GM21526 (cell line): ENCODE measurements around the gene PPP1R9B.

Experiments
- ATAC-seq: cut with Tn5 transposase; IDR thresholded peaks from one replicate; pipeline ENCODE4 v1.9.1; 2021; ENCODE audit warnings: moderate library complexity; ENCODE audit not compliant: unreplicated experiment, low FRiP score

The PPP1R9B gene

DNA sequence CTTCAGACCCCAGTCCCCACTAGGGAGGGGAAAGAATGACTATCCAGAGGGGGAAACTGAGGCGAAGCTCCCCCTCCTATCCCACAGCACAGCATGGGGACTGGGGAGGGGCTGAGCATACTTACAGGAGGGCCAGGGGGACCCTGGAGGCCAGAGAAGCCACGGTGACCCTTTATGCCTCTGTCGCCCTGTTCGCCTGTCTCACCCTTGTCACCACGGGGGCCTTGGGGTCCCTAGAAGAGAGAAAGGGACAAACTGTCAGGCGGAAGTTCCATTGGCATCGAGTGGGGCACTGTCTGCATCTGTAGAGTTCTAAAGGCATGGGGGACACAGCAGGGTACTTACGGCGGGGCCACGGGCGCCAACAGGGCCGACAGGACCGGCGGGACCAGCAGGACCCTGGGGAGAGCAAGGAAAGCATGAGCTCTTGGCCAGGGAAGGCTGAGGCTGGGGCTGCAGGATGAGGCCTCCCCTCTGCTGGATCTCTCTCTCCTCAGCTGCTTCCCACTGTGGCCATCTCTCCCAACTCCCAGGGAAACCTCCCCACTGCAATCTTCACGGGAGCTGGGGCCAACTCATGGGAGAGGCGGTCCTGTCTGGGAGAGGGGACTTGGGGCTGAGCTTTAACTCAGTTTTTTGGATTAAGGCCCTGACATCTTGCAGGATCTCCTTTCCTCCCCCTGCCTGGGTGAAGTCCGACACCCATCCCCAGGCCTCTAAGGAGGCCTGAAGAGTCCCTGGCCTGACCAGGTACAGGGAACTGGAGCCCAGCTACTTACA is 37.5 kb upstream of the PPP1R9B start:
- ATAC-seq, result no peak

DNA sequence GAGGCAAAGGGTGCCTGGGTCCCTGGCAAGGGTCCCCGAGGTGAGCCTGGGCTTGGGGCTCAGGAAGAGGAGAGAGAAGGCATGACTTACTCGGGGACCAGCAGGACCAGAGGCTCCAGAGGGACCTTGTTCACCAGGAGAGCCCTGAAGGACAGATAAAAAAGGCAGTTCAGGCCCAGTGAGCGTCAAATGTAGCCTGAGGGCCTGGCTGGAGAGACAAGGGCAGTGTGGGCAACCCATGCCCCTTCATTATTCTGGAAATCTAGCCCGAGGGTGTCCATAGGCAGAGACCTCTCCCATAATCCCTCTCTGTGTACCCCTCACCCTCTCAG is 36.9 kb upstream of the PPP1R9B start:
- no peak for ATAC-seq

DNA sequence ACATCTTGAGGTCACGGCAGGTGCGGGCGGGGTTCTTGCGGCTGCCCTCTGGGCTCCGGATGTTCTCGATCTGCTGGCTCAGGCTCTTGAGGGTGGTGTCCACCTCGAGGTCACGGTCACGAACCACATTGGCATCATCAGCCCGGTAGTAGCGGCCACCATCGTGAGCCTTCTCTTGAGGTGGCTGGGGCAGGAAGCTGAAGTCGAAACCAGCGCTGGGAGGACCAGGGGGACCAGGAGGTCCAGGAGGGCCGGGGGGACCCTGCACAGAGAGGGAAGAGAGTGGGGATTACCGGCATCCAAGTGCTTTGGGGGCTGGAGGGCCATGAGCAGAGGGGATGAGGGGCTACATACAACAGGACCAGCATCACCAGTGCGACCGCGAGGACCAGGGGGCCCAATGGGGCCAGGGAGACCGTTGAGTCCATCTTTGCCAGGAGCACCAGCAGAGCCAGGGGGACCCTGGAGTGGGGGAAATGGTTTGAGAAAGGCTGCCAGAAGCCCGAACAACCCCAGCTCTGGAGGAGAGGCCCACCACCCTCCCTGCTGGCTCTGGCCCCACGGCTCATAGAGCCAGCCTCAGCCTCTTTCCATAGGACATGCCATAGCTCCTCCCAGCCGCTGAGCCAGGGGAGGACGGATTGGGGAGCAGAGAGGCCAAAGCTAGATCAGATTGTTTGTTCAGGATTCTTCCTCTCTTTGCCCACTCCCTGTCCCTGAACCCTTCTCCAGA is 36.4 kb upstream of the PPP1R9B start:
- ATAC-seq, result no peak

DNA sequence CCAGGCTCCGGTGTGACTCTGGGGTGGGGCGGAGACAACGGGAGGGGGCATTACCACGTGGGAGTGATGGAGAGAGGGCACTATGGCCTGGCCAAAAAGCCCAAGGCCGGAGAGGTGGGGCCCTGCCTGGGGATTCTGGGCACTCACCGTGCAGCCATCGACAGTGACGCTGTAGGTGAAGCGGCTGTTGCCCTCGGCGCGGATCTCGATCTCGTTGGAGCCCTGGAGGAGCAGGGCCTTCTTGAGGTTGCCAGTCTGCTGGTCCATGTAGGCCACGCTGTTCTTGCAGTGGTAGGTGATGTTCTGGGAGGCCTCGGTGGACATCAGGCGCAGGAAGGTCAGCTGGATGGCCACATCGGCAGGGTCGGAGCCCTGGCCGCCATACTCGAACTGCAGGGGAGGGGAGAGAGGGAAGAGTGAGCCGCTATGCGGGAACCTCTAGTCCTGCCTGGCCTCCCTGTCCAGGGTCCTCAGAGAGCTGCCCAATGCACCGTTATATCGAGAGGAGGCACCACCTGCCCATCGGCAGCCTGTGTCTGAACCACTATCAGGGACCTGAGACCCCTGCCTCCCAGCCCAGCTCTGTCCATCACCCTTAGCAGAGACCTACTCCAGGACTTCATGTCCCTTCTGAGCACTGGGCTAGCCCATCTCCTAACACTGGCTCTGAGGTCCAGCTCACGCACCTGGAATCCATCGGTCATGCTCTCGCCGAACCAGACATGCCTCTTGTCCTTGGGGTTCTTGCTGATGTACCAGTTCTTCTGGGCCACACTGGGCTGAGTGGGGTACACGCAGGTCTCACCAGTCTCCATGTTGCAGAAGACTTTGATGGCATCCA is 35.4 kb upstream of the PPP1R9B start:
- no peak for ATAC-seq

DNA sequence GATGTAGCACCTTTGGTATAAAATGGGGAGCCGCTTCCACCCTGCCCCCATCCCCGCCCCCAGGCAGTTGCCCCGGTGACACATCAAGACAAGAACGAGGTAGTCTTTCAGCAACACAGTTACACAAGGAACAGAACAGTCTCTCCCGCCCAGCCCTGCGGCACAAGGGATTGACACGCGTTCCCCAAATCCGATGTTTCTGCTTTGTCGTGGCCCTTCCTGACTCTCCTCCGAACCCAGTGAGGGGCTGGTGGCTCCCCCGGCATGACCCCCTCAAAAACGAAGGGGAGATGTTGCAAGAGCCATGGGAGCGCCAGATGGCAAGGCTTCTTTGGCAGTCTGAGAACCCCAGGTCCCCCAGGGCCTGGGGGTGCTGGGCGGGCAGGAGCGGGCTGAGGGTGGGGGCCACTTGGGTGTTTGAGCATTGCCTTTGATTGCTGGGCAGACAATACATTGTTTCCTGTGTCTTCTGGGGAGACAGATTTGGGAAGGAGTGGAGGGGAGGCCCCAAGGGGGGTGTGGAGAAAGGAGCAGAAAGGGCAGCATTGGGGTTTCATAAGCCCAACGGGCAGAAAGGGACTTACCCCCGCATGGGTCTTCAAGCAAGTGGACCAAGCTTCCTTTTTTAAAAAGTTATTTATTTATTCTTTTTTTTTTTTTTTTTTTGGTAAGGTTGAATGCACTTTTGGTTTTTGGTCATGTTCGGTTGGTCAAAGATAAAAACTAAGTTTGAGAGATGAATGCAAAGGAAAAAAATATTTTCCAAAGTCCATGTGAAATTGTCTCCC is 34.3 kb upstream of the PPP1R9B start:
- ATAC-seq, result no peak

DNA sequence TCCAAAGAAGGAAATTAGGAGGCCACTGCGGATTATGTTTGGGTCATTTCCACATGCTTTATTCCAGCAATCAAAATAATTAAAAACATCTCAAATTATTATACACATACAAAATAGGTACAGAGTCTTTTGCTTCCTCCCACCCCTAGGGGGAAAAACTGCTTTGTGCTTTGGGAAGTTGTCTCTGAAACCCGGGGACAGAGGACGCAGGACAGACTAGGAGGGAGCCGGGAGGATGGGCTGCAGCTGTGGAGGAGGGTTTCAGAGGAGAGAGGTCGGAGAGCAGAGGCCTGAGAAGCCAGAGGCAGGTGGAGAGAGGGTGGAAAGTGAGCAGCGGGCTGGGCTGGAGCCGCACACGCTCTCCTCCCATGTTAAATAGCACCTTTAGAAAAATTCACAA is 33.6 kb upstream of the PPP1R9B start:
- no peak for ATAC-seq

DNA sequence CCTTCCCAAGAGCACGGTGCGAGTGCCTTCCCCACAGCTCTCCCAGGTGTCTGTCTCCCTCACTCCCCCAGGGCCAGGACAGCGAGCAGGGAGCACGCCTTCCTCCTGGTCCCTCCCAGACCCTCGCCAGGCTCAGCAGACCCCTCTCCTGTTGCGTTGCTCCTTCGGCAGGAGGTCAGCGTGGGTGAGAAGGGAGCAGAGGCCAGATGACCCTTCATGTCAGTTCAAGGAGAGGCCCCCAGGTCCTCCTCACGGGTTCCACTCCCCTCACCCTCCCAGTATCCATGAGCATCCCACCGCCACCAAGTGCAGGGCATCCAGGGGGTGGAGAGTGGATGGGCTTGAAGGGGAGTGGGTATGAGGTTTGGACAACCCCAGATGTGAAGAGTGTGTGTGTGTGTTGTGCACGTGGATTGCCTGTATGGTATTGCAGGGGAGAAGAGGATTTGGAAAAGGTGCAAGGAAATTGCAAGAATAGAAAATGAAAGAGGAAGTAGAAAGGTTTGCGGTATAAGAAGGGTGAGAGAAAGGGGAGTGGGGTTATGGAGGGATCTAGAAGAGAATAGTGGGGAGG is 33.0 kb upstream of the PPP1R9B start:
- ATAC-seq, result no peak

DNA sequence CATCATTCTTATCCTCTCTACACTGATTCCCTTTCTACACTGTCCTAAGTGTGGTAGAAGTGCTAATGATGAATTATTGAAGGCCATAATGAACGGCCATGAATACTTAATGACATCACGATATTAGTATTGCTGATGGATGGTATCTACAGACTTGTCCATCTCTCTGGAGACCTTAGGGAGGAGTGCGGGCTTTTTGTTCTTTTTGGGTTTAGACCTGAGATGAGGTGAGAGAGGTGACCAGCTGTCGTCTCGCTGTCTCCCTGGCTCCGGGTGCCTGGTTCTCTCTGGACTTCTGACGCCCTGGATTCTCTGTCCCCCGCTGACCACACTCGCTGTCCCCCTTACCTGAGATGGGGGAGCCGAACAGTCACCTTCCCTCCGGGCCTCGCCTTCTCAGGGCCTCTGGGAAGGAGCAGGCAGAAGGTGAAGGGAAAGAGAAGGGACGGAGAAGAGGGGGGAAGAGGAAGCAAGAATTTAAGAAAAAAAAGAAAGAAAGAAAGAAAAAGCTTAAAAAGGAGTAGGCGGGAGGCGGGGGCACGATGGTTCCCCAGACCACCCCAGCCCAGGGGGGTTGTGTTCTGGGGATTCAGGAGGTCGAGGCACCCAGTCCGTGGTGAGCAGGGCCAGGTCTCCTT is 32.4 kb upstream of the PPP1R9B start:
- no peak for ATAC-seq

DNA sequence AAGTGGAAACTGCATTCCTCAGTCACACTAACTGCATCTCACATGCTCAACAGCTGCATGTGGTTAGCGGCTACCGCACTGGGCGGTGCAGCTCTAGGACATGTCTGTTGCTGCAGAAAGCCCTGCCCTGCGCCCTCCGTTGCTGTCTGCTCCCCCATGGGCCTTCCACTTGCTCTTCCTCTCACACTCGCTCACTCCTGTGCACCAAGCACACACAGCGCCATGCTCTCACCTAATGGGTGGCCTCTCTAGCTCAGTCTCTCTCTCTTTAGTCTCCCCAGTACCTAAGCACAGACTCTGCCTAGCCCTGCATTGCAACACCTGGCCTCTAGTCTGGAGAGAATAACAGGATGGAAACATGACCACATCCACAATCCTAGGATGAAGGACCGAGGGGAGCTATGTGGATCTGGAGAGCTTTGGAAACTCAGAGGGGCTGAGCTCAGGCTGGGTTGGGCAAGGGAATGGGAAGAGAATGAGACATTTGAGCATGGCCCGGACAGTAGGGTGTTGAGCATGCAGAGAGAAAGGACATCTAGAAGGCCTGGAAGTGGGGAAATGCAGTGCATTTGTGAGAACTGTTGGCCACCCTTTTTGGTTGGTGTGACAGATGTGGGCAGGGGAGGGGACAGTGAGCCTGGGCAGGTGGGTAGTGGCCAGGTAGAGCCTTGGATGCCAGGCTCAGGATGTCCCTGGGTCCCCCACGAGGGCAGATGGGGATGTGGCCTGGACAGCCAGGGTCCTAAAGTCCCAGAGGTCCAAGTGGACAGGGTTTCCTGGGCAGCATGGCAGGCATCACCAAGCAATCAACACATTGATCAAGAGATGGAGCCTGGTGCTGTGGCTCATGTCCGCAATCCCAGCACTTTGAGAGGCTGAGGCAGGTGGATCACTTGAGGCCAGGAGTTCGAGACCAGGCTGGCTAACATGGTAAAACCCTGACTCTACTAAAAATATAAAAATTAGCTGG is 31.4 kb upstream of the PPP1R9B start:
- ATAC-seq, result no peak

DNA sequence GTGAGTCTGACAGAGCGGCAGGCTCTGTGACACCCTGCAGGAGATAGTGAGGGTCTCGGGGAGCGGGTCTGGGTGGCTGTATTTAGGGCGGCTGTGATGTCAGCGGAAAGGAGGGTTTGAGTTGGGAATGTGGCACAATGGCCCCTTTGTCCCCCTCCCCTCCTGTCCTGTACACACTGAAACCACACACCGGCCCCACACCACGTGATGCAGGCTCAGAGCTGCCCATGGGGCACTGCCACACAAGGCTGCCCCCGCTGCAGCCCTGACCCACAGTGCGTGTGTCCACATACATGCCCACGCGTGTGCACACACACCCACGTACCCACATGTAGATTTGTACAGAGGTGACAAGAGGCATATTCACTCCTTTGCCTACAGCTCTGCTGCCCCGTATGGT is 30.7 kb upstream of the PPP1R9B start:
- ATAC-seq, result no peak

DNA sequence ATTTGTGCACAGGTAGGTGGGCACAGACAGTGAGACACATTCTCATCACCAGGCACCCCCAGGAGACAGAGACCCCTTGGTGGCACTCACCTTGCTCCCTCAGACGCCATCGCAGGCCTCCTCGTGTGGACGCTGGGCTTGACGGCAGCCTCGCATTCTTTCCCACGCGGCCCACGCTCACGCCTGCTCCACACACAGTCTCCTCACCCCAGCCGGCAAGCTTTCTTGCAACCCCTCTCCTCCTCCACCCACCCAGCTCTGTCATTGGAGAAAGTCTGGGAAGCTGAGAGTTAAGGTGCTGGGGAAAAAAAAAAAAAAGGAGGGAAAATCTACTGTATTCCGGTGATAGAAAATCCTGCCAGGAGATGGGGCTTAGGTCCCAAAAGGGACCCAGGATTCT is 30.1 kb upstream of the PPP1R9B start:
- ATAC-seq, result no peak

DNA sequence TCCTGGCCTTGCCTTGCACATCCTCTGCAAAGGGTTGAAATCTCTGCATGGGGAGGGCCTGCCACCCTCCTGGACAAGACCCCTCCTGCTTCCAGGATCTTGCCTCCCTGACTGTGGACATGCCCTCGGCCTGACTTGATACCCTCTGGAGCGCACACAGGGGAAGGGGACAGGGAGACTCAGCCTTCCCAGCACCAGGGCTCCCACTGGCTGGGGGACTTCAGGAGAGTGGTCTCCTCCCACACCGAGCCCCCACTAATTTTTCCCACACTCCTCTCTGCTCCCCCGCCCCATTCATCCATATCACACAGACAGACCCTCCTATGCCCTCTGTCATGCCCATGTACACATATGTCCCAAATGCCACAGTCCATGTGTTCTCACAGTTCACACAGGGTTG is 29.6 kb upstream of the PPP1R9B start:
- ATAC-seq, result no peak

DNA sequence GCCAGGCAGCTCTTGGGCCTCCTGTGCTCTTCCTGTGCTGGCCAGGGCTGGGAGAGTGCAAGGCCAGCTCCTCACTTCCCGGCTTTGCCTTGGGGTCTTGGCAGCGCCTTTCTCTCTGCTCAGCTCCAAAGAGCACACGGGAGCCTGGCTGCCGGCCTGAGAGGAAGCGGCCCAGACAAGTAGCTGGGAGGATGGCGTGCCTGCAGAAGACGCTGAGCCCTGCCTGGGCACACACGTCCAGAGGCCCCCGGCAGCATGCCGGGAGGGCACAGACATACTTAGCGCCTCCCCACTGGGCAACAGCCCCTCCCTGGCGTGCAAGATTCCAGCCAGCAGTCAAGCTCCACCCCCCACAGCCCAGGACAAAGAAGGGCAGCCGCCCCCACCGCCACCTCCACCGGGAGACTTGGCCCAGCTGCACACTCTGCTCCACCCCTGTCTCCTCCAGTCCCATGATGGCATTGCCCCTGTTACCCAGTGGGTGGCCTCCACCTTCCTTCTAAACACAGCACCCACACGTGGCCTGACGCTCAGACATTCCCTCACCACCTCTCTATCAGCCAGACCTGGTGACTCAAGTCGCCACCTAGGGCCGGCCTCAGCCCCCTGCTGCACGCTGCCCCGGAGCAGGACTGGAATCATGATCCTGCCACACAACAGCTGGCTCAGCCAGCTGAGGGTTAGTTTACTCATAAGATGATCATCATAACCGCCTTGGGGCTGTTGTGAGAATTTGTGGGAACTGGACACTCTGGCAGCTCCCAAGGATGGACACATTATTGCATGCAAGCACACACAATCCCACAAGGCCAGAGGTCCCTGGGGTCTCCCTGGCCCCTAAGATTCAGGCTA is 27.7 kb upstream of the PPP1R9B start:
- no peak for ATAC-seq

DNA sequence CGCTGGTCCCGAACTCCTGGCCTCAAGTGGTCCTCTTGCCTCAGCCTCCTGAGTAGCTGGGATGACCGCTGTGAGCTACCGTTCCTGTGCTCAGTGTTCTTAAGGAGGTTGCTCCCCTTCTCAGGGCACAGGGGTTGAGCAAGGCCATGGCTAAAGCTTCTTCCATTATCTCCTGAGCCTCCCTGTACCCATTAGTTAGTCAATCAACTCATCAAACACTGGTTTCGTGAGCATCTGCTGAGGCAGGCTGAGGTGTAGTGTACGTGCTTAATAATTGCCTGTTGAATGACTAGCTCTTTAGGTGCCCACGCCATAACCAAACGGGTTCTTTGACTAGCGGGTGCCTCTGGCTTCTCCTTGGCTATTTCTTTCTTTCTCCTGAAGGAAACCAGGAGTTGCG is 27.0 kb upstream of the PPP1R9B start:
- ATAC-seq, result no peak

DNA sequence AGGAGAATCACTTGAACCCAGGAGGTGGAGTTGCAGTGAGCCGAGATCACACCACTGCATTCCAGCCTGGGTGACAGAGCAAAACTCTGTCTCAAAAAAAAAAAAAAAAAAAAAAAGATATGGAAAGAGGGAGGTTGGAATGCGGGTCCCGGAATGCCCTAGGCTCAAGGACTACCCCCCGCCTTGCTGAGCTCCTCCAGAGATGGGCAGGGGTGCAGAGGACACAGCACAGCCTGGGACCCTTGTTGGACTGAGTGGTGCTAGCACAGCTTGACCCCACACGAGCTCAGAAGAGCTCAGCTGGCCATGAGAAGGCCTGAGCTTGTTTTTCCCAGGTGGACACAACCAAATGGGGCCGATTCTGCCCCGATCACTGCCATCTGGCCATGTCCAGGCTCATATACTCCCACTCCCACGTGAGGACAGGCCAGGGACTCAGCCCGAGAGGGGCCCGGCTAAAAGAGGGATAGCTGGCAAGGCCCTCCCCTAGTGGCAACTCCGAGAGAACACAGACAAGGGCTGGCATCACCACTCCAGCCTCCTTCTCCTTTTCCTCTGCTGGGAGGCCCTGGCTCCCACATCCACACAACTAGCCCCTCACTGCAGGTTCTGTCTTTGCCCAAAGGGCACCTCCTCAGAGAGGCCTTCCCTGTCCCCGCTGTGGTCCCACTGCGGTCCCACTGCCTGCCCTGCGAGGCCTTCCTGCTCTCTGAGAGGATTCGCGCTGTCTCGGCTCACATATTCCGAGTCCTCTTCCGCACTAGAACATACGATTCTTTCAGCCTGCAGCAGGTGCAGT is 26.3 kb upstream of the PPP1R9B start:
- no peak for ATAC-seq

DNA sequence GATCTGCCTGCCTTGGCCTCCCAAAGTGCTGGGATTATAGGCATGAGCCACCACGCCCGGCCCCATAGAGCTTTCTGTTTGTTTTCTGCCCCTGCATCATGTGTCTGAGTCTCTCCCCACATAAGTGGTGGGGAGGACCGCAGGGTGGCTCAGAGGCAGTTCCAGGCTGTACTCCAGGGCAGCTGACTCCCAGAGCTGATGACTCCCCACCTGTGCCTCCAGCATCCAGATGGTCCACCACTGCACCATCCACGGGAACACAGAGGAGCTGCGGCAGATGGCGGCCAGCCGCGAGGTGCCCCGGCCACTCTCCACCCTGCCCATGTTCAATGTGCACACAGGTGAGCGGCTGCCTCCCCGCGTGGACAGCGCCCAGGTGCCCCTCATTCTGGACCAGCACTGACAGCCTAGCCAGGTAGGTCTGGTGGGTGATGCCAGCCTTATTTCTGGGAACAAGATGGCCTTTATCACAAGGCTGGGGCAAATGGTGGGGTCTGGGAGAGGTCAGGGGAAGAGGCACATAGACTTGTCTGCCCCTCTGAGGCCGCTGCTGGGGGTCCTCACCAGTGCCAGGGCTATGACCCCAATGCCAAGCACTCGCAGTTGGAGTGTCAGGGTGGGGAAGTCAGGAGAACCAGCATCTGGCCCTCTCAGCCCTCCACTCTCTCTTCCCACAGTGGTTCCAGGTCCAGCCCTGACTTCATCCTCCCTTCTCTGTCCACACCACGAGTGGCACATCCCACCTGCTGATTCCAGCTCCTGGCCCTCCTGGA is 24.7 kb upstream of the PPP1R9B start:
- no peak for ATAC-seq
